B cell (primary cell): ENCODE data around the gene NRF1. TPM values are rescaled to one million over a fixed set of nuclear protein-coding genes. Genes with fewer than 3 reads are reported as not detected.
"Not testable (repeated sequence)": the region's sequence is repeated elsewhere in the genome, so short reads cannot be mapped to it uniquely, and the experiment has no call there.

ENCODE experiments used
- ATAC-seq: fragments of 200-7000 bp; cut with Tn5 transposase; one replicate; pipeline ENCODE4 v1.10.0; 2021; ENCODE audit warnings: low read depth, mild to moderate bottlenecking, moderate number of reproducible peaks, moderate library complexity
- CTCF ChIA-PET: fragments of 350-600 bp; sonication (Branson Sonifier 250); formaldehyde crosslinking; loops from one replicate; lab custom pipeline; 2021; ENCODE audit warnings: antibody characterized with exemption, inconsistent platforms; lab: Charles Lee
- POLR2A ChIA-PET: fragments of 350-600 bp; sonication (Branson Sonifier 250); formaldehyde crosslinking; loops from one replicate; lab custom pipeline; 2021; ENCODE audit warnings: antibody characterized with exemption; lab: Charles Lee
- DNase-seq: peaks from one replicate; pipeline ENCODE4 v3.0.0; 2013
- H2AFZ ChIP-seq: 2 replicates; pipeline ENCODE4 v1.6.1; 2012; ENCODE audit warnings: mild to moderate bottlenecking, low read depth, low read length; ENCODE audit not compliant: insufficient read depth, poor library complexity, severe bottlenecking
- H3K27ac ChIP-seq, 2 donors: 1 replicate in 1 of 2; 2 replicates in 1 of 2; pipeline ENCODE4 v1.5.1; 2012 to 2013; ENCODE audit warnings: low read length in 2 of 2, mild to moderate bottlenecking in 2 of 2, moderate library complexity in 1 of 2
- H3K27me3 ChIP-seq, 4 experiments: fragments of 200-600 bp in 1 of 4; sonication (generic) in 1 of 4; replicated peaks in 1 of 4; 1 replicate in 2 of 4; 2 replicates in 2 of 4; pipeline versions ENCODE4 v1.6.1 to v1.7.0; 2013 to 2016; ENCODE audit warnings: low read length in 3 of 4, mild to moderate bottlenecking in 2 of 4, mixed read lengths in 1 of 4, moderate library complexity in 1 of 4; ENCODE audit not compliant: insufficient read depth in 4 of 4, control insufficient read depth in 3 of 4; ENCODE audit errors: control extremely low read depth in 1 of 4
- H3K36me3 ChIP-seq, 2 experiments: replicated peaks in 1 of 2; 1 replicate in 1 of 2; 2 replicates in 1 of 2; pipeline versions ENCODE4 v1.6.1 to v1.7.1; 2013; ENCODE audit warnings: low read length in 1 of 2; ENCODE audit not compliant: insufficient read depth in 2 of 2, control insufficient read depth in 1 of 2; ENCODE audit errors: control extremely low read depth in 1 of 2, extremely low read depth in 1 of 2
- H3K4me1 ChIP-seq, 2 donors: fragments of 200-600 bp in 1 of 2; sonication (generic) in 1 of 2; 1 replicate in 1 of 2; 2 replicates in 1 of 2; pipeline versions ENCODE4 v1.5.1 to v1.6.1; 2013 to 2017; ENCODE audit warnings: low read length in 2 of 2; ENCODE audit not compliant: control insufficient read depth in 2 of 2, insufficient read depth in 2 of 2
- H3K4me2 ChIP-seq: replicated peaks from 2 replicates; pipeline ENCODE3; 2012; ENCODE audit warnings: mild to moderate bottlenecking, low read depth, low read length; ENCODE audit not compliant: poor library complexity, severe bottlenecking
- H3K4me3 ChIP-seq, 5 experiments: fragments of 200-600 bp in 1 of 5; sonication (generic) in 1 of 5; 1 replicate in 3 of 5; 2 replicates in 2 of 5; pipeline versions ENCODE4 v1.5.1 to v1.7.0; 2011 to 2016; ENCODE audit warnings: low read length in 4 of 5, mild to moderate bottlenecking in 4 of 5, low read depth in 2 of 5, control low read depth in 1 of 5, moderate library complexity in 1 of 5; ENCODE audit not compliant: insufficient read depth in 1 of 5; ENCODE audit errors: control extremely low read depth in 1 of 5, extremely low read depth in 1 of 5
- H3K79me2 ChIP-seq: fragments of 200-600 bp; sonication (generic); one replicate; pipeline ENCODE4 v1.6.0; 2016; ENCODE audit warnings: low read length; ENCODE audit not compliant: control insufficient read depth, insufficient read depth
- H3K9ac ChIP-seq: fragments of 200-600 bp; sonication (generic); 2 replicates; pipeline ENCODE4 v1.6.1; 2017; ENCODE audit warnings: mild to moderate bottlenecking, low read length, moderate library complexity
- H3K9me3 ChIP-seq, 3 donors: one replicate each; pipeline versions ENCODE4 v1.6.1 to v1.7.1; 2013; ENCODE audit warnings: low read length in 2 of 3; ENCODE audit not compliant: control insufficient read depth in 2 of 3, insufficient read depth in 1 of 3; ENCODE audit errors: control extremely low read depth in 1 of 3
- H4K20me1 ChIP-seq: 2 replicates; pipeline ENCODE4 v1.6.0; 2012; ENCODE audit warnings: mild to moderate bottlenecking, low read length; ENCODE audit not compliant: insufficient read depth, control insufficient read depth, poor library complexity, severe bottlenecking
- H3K27ac Mint-ChIP-seq: one replicate; pipeline ENCODE4 v1.8.0; 2021; ENCODE audit warnings: mixed read lengths
- H3K27me3 Mint-ChIP-seq: one replicate; pipeline ENCODE4 v1.8.0; 2021; ENCODE audit warnings: mixed read lengths
- H3K4me1 Mint-ChIP-seq: one replicate; pipeline ENCODE4 v1.8.0; 2021; ENCODE audit warnings: mixed read lengths
- H3K4me3 Mint-ChIP-seq: one replicate; pipeline ENCODE4 v1.8.0; 2021; ENCODE audit warnings: mixed read lengths
- H3K9me3 Mint-ChIP-seq: one replicate; pipeline ENCODE4 v1.8.0; 2022; ENCODE audit warnings: mixed read lengths; ENCODE audit not compliant: insufficient read depth
- CTCF ChIP-seq: fragments of 200-600 bp; IDR thresholded peaks from one replicate; pipeline ENCODE4 v1.8.0; 2022; ENCODE audit warnings: antibody characterized with exemption, mild to moderate bottlenecking
- EZH2 ChIP-seq: IDR thresholded peaks from 2 replicates; pipeline ENCODE4 v1.6.1; 2012; ENCODE audit warnings: borderline replicate concordance, low read depth, mild to moderate bottlenecking, moderate library complexity, low read length; ENCODE audit not compliant: insufficient read depth, poor library complexity, severe bottlenecking
- WGBS: methylation state at CpG from one replicate; pipeline ENCODE4 v1.1.5; 2013; ENCODE audit warnings: missing lambda C conversion rate; ENCODE audit not compliant: insufficient coverage; 5-methylcytosine and 5-hydroxymethylcytosine counted together
- intact Hi-C: fragments of 100-400 bp; cut with micrococcal nuclease; formaldehyde crosslinking; loops from one replicate; pipeline ENCODE4 v1.10.0; 2022
- polyA plus RNA-seq: library from polyadenylated mRNA; depleted of rRNA; stranded (reverse); fragments of >200 nt; gene quantifications from 2 replicates; pipeline ENCODE4 v1.2.3, GENCODE V29; 2012
- total RNA-seq, 2 donors: library from RNA; stranded (reverse); fragments of 120-200 nt in 1 of 2; gene quantifications; 1 replicate in 1 of 2; 2 replicates in 1 of 2; pipeline versions ENCODE4 v1.2.3 to v1.2.4, GENCODE V29; 2013 to 2022

Gene NRF1
- total and polyA plus RNA-seq, 2 donors (not counting 1 experiment from before 2014, with no cell fraction given), result 19.6 to 53.0 TPM

- Histone ChIP-seq H3K36me3 (no peaks in the 10 kb centered on the region), H3K4me2 (no peak overlapping the region), H3K9me3 (peaks cover 0 to 22% (median 8%) of the 10 kb centered on the region in 3 donors), H3K4me1 (no peaks in the 10 kb centered on the region), H3K27ac (no peak overlapping the region), H3K27me3 (no peaks in the 10 kb centered on the region), H3K9ac (no peak overlapping the region), H4K20me1 (no peaks in the 10 kb centered on the region), H3K4me3 (no peak overlapping the region), H2AFZ (no peak overlapping the region), H3K79me2 (no peaks in the 10 kb centered on the region)
- 100% methylated on average over 1 of the region's 2 CpGs for WGBS
- no peak for DNase-seq
- TF ChIP-seq EZH2, result no peak
- no peak for TF ChIP-seq CTCF
- Mint-ChIP-seq H3K4me3 (no peak overlapping the region), H3K27ac (no peak overlapping the region), H3K4me1 (no peaks in the 10 kb centered on the region), H3K9me3 (peaks cover 6% of the 10 kb centered on the region), H3K27me3 (peaks cover 13% of the 10 kb centered on the region)
- POLR2A ChIA-PET, result no interaction called here
- CTCF ChIA-PET, result no interaction called here
- no peak for ATAC-seq
- intact Hi-C loops, result no loop called here
Observed at GRCh38 chr7:129576138-129576537, 35.4 kb upstream of the NRF1 start.

GRCh38 chr7:129578829-129579228 is 32.7 kb upstream of the NRF1 start:
- Histone ChIP-seq H3K4me1 (no peaks in the 10 kb centered on the region), H2AFZ (no peak overlapping the region), H3K9ac (no peak overlapping the region), H3K9me3 (peaks cover 0 to 34% (median 13%) of the 10 kb centered on the region in 3 donors), H3K4me2 (no peak overlapping the region), H3K27me3 (no peaks in the 10 kb centered on the region), H3K79me2 (no peaks in the 10 kb centered on the region), H3K27ac (no peak overlapping the region), H3K36me3 (no peaks in the 10 kb centered on the region), H3K4me3 (no peak overlapping the region), H4K20me1 (no peaks in the 10 kb centered on the region)
- no peak overlapping the region for H3K27ac Mint-ChIP-seq
- no peaks in the 10 kb centered on the region for H3K4me1 Mint-ChIP-seq
- ChIA-PET POLR2A (no interaction called here), CTCF (no interaction called here)
- 94% methylated on average over 11 of the region's 12 CpGs for WGBS
- ATAC-seq, result no peak
- no peak for DNase-seq
- no peak overlapping the region for H3K4me3 Mint-ChIP-seq
- intact Hi-C loops, result no loop called here
- peaks cover 6% of the 10 kb centered on the region for H3K9me3 Mint-ChIP-seq
- no peaks in the 10 kb centered on the region for H3K27me3 Mint-ChIP-seq
- no peak for TF ChIP-seq EZH2
- TF ChIP-seq CTCF, result no peak

- H2AFZ ChIP-seq, H3K27me3 ChIP-seq, intact Hi-C loops, CTCF ChIA-PET, POLR2A ChIA-PET, H3K4me3 Mint-ChIP-seq, H3K9ac ChIP-seq, H4K20me1 ChIP-seq, H3K4me1 Mint-ChIP-seq, H3K4me3 ChIP-seq, H3K27ac Mint-ChIP-seq, H3K27ac ChIP-seq, H3K4me2 ChIP-seq, DNase-seq, H3K4me1 ChIP-seq, H3K9me3 Mint-ChIP-seq, H3K79me2 ChIP-seq, H3K27me3 Mint-ChIP-seq, ATAC-seq, H3K36me3 ChIP-seq: not testable (repeated sequence)
- 88% methylated on average over 3 of the region's 5 CpGs for WGBS
- H3K9me3 ChIP-seq, result peaks cover 4 to 61% (median 48%) of the 10 kb centered on the region in 3 donors
Observed at GRCh38 chr7:129586179-129586578, 25.3 kb upstream of the NRF1 start.
